HT-29 (cell line): ENCODE measurements around the gene POC1A. TPM values are rescaled to one million over a fixed set of nuclear protein-coding genes. Genes with fewer than 3 reads are reported as not detected.

ENCODE experiments used
- DNase-seq: peaks from one replicate; pipeline ENCODE4 v3.0.0-alpha.2; 2015; ENCODE audit warnings: low spot score
- total RNA-seq: library from RNA; depleted of rRNA; stranded (reverse); fragments of >200 nt; shearing (Covaris generic); gene quantifications from 2 replicates; pipeline ENCODE4 v1.2.3, GENCODE V29; 2014; rRNA removed

Gene POC1A
- total RNA-seq, 1 experiment from 2014 or later: 25.2 TPM

GRCh38 chr3:52030714-52031310 lies 123.4 kb downstream of the POC1A start:
- no peak for DNase-seq

- DNase-seq: no peak
These were observed 124.7 kb downstream of the POC1A start for GRCh38 chr3:52029535-52029934.

DNA sequence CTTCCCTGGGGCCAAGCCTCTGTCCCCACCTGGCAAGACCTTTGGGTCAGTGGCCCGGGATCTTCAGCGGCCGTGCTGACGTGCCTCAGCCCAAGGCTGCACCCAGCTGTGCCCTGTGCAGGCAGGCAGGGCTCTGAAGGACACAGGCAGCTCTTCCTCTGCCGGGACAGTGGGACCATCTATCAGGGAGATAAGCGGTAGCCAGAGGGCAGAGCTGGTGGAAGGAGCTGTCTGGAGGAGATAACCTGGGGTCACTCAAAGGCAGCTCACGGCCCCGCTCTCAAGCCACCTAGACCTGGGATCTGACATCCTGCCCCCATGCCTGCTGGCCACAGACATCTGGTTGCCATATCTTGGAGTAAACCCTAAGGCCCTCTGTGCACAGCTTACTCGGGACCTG lies 125.2 kb downstream of the POC1A start:
- no peak for DNase-seq

GRCh38 chr3:52028572-52028971 lies 125.7 kb downstream of the POC1A start:
- no peak for DNase-seq

DNA sequence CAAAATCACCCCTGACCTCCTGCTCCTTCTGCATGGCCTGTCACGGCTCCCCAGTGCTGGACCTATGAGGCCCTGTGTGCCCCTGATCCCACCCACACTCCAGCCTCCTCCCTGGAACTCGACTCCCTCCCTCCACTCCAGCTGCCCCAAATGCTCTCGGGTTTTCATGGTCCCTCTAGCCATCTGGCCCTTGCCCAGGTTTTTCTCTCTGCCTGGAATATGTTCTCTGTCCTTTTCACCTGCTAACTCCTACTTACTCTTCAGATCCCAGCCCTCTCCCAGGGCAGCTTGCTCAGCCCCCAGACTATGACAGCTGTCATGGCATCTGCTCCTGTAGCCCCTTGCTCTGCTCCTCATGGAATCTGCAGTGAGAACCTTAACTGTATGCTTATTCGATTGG lies 128.2 kb downstream of the POC1A start:
- DNase-seq: no peak

DNA sequence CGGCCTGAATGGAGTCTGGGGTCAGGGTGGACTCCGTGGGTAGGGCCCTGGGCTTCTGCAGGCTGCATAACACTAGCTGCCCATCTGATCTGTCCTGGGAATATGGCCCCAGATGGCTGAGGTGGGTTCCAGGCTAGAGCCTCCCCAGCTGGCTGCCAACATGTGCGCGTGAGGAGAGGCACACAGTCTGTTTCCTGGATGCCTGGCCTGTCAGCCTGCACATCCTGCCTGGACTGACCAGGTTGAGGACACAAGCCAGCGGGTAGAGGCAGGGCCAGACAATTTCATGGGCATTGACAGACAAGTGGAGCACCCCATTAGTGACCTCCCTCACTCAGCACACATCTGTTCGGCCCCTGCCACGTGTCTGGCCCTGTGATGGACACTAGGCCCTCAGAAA lies 128.8 kb downstream of the POC1A start:
- DNase-seq: no peak

Other genes with a start within 250 kb of the POC1A start
- gene RRP9, start 212.5 kb downstream of the POC1A start, total RNA-seq: 84.5 and 91.7 TPM in 2 replicates
- gene PARP3, start 212.1 kb downstream of the POC1A start, total RNA-seq: 5.8 and 6.0 TPM in 2 replicates
- gene GPR62, start 199.0 kb downstream of the POC1A start, total RNA-seq: not detected in 2 replicates
- 17.8 and 19.3 TPM in 2 replicates for gene PCBP4, start 187.0 kb downstream of the POC1A start, total RNA-seq
- 33.5 and 41.3 TPM in 2 replicates for gene ABHD14B, start 180.4 kb downstream of the POC1A start, total RNA-seq
- 11.7 and 16.0 TPM in 2 replicates for gene ABHD14A, start 179.4 kb downstream of the POC1A start, total RNA-seq
- 143 and 164 TPM in 2 replicates for gene ACY1, start 170.9 kb downstream of the POC1A start, total RNA-seq
- 609 and 691 TPM in 2 replicates for gene RPL29, start 158.5 kb downstream of the POC1A start, total RNA-seq
- 15.7 and 18.5 TPM in 2 replicates for gene DUSP7, start 97.9 kb downstream of the POC1A start, total RNA-seq
- 31.5 and 34.4 TPM in 2 replicates for gene ALAS1, start 43.7 kb upstream of the POC1A start, total RNA-seq
- not detected in 2 replicates for gene TLR9, start 71.2 kb upstream of the POC1A start, total RNA-seq
- gene TWF2, start 84.7 kb upstream of the POC1A start, total RNA-seq: 80.5 and 85.4 TPM in 2 replicates
- 4.0 and 4.2 TPM in 2 replicates for gene PPM1M, start 91.3 kb upstream of the POC1A start, total RNA-seq
- 16.4 and 18.9 TPM in 2 replicates for gene WDR82, start 124.2 kb upstream of the POC1A start, total RNA-seq
- 23.0 and 29.0 TPM in 2 replicates for gene GLYCTK, start 133.4 kb upstream of the POC1A start, total RNA-seq
- gene DNAH1, start 161.9 kb upstream of the POC1A start, total RNA-seq: 1.4 and 4.0 TPM in 2 replicates